Stimulated activated CD4-positive, alpha-beta T cell treated with anti-CD3 and anti-CD28 coated beads, Interleukin-12 subunit alpha, Interleukin-12 subunit beta, amount 100 ng/mL, for 24 hours (primary cell): Measurements from ENCODE around the gene CCT8L2.
"Not testable (repeated sequence)": the region's sequence is repeated elsewhere in the genome, so short reads cannot be mapped to it uniquely, and the experiment has no call there.

Experiments
- DNase-seq, 2 experiments: peaks; one replicate each; pipeline ENCODE4 v3.0.0-alpha.2; 2020; ENCODE audit warnings: low read depth in 2 of 2

The CCT8L2 gene

GRCh38 chr22:16559056-16559955 is 33.3 kb downstream of the CCT8L2 start:
- no peak for DNase-seq

DNA sequence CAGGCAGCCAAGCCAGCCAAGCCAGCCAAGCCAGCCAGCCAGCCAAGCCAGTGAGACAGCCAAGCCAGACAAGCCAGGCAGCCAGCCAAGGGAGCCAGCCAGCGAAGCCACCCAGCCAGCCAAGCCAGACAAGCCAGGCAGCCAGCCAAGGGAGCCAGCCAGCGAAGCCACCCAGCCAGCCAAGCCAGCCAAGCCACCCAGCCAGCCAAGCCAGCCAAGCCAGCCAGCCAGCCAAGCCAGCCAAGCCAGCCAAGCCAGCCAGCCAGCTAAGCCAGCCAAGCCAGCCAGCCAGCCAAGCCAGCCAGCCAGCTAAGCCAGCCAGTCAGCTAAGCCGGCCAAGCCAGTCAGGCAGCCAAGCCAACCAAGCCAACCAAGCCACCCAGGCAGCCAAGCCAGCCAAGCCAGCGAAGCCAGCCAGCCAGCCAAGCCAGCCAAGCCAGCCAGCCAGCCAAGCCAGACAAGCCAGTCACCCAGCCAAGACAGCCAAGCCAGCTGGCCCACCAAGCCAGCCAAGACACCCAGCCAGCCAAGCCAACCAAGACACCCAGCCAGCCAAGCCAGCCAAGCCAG is 34.1 kb downstream of the CCT8L2 start:
- DNase-seq = not testable (repeated sequence)

DNA sequence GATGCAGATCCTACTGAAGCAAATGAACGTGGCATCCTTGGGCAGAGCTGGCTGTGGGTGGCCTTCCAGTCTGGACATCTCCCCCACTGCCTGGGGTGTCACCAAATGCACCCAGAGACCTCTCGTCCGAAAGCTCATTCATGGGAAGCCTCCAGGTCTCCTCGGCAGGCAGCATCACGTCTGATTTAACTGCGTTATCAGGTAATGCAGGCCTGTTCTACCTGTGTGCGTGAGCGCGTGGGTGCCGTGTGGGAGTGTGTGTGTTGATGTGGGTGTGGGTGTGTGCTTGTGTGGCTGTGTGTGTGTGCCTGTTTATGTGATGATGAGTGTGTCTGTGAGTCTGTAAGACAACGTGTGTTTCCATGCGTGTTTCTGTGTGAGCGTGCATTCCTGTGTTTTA is 35.1 kb downstream of the CCT8L2 start:
- DNase-seq = not testable (repeated sequence)

GRCh38 chr22:16555077-16555994 is 37.3 kb downstream of the CCT8L2 start:
- not testable (repeated sequence) for DNase-seq

GRCh38 chr22:16543310-16543709 is 49.3 kb downstream of the CCT8L2 start:
- not testable (repeated sequence) for DNase-seq
